ENCODE data around the gene RAB44. TPM values are rescaled to one million over a fixed set of nuclear protein-coding genes. Genes with fewer than 3 reads are reported as not detected.

RAB44 gene
- total RNA-seq, 4 donors from 2014 or later: 0.10 to 0.65 (median 0.26) TPM

DNA sequence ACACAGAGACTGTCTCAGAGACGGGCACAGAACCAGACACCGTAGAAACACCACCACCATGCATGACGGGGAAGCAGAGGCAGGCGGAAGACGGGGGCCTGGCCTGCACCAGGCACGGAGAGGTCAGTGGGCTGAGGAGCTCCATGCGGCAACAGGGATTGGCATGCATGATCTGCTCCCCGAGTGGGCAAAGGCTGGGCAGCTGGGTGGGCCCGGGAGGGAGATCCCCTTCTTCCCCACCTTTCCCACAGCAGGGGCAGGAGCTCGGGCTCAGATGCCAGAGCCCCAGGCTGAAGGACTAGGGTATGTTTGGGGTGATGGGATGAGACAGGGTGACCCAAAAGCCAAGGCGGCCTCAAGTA, 43.2 kb downstream of the RAB44 start:
- intact Hi-C loops (cut with DNase I; ENCODE audit: low total_unique reads): no loop called here
- 90 to 94% methylated on average over 11 of the region's 11 CpGs for WGBS, 2 donors

GRCh38 chr6:36742146-36742545, 44.5 kb downstream of the RAB44 start:
- H3K4me3 ChIP-seq (ENCODE audit: low read depth, poor library complexity, severe bottlenecking): no peak overlapping the region
- no peak for DNase-seq (ENCODE audit: low spot score in 2 of 2)
- intact Hi-C loops (cut with DNase I; ENCODE audit: low total_unique reads): no loop called here
- 94% methylated on average over 9 to 19 of the region's 19 CpGs for WGBS, 2 donors
- TF ChIP-seq, protein P1, sequence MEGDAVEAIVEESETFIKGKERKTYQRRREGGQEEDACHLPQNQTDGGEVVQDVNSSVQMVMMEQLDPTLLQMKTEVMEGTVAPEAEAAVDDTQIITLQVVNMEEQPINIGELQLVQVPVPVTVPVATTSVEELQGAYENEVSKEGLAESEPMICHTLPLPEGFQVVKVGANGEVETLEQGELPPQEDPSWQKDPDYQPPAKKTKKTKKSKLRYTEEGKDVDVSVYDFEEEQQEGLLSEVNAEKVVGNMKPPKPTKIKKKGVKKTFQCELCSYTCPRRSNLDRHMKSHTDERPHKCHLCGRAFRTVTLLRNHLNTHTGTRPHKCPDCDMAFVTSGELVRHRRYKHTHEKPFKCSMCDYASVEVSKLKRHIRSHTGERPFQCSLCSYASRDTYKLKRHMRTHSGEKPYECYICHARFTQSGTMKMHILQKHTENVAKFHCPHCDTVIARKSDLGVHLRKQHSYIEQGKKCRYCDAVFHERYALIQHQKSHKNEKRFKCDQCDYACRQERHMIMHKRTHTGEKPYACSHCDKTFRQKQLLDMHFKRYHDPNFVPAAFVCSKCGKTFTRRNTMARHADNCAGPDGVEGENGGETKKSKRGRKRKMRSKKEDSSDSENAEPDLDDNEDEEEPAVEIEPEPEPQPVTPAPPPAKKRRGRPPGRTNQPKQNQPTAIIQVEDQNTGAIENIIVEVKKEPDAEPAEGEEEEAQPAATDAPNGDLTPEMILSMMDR (IDR thresholded peaks at IDR 0.05): no peak
- no peak for TF ChIP-seq POLR2A (IDR thresholded peaks at IDR 0.05)

More for the DNA sequence above, 43.2 kb downstream of the RAB44 start:
- H3K4me3 ChIP-seq (ENCODE audit: low read depth, poor library complexity, severe bottlenecking): no peak overlapping the region
- TF ChIP-seq POLR2A (IDR thresholded peaks at IDR 0.05): no peak
- TF ChIP-seq, protein P1 (IDR thresholded peaks at IDR 0.05): no peak
- DNase-seq (ENCODE audit: low spot score in 2 of 2): no peak

DNA sequence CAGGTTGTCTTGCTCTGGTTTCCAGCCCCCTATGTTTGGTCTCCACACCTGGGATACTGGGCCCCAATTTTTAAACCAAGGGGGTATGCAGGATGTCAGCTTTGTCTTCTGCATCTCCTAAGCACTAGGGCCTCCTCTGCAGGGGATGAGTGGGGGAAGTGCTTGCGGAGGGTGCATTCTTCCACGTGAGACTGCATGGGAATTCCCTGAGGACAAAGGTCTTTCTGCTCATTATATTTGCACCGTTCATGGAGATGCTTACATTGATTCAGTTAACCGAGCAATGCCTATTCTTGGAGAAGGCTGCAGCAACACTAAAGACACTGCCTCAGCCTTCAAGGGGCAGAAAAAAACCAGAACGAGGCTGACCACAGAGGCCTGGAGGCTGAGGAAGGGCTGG, 45.4 kb downstream of the RAB44 start:
- intact Hi-C loops (cut with DNase I; ENCODE audit: low total_unique reads): no loop called here
- no peak for DNase-seq (ENCODE audit: low spot score in 2 of 2)
- 82 to 84% methylated on average over 5 of the region's 5 CpGs for WGBS, 2 donors
- no peak overlapping the region for H3K4me3 ChIP-seq (ENCODE audit: low read depth, poor library complexity, severe bottlenecking)
- no peak for TF ChIP-seq POLR2A (IDR thresholded peaks at IDR 0.05)
- TF ChIP-seq, protein P1 (IDR thresholded peaks at IDR 0.05): no peak

DNA sequence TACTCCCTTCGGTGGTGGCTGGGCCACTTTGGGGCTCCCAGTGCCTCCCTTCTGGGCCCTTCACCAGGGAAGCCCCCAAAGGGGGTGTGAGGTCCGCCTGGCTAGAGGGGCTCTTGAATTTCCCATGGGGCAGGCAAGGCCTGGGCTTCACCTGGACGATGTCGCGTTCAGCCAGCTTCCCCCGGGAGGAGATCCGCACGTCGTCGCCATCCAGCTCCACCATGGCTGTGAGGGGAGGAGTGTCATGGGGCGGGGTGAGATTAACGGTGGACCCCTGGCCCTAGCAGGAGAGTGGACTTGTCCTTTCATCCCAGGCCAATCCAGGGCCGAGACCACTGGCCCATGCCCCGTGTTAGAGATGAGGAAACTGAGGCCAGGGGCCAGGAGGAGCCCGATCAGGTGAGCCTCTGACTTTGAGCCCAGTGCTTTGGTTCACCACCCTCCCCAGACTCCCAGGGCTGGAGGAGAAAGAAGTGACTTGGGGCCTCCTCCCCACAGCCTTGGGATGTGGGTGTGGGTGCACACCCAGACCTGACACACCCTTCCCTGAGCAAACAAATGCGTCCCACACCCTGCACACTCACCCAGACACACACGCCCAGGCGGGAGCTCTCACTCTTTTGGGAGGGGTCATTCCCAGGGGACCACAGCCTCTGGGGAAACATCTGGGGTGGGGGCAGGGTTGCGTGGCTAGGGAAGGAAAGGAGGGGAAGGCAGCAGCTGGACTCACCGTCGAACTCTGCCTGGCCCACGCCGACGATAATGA, 46.1 kb downstream of the RAB44 start:
- TF ChIP-seq, protein P1 (IDR thresholded peaks at IDR 0.05): no peak
- TF ChIP-seq POLR2A (IDR thresholded peaks at IDR 0.05): no peak
- DNase-seq (ENCODE audit: low spot score in 2 of 2): no peak
- 72% methylated on average over 21 to 24 of the region's 24 CpGs for WGBS, 2 donors
- no peak overlapping the region for H3K4me3 ChIP-seq (ENCODE audit: low read depth, poor library complexity, severe bottlenecking)
- intact Hi-C loops (cut with DNase I; ENCODE audit: low total_unique reads): no loop called here

GRCh38 chr6:36744304-36744673, 46.7 kb downstream of the RAB44 start:
- H3K4me3 ChIP-seq (ENCODE audit: low read depth, poor library complexity, severe bottlenecking): no peak overlapping the region
- 51 to 84% methylated on average over 2 of the region's 2 CpGs for WGBS, 2 donors
- no peak for DNase-seq (ENCODE audit: low spot score in 2 of 2)
- TF ChIP-seq, protein P1 (IDR thresholded peaks at IDR 0.05): no peak
- no peak for TF ChIP-seq POLR2A (IDR thresholded peaks at IDR 0.05)
- intact Hi-C loops (cut with DNase I; ENCODE audit: low total_unique reads): no loop called here

DNA sequence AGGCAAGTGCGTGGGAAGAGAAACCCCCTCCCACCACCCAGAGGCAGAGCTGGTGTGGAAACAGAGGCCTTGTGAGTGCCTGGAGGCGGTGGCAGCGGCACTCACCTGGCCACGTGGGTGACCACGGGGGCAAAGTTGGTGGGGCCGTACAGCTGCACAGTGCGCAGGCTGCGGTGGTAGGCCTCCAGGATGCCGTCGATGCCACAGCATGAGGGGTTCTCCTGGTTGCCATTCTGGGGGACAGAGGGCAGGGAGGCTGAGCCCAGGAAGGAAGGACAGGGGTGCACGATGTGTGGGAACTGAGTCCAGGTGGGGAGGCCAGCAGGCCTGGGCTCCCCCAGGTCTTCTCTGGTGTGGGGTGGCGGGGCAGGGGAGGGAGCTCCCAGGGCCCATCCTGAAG, 47.7 kb downstream of the RAB44 start:
- intact Hi-C loops (cut with DNase I; ENCODE audit: low total_unique reads): no loop called here
- DNase-seq (ENCODE audit: low spot score in 2 of 2): no peak
- TF ChIP-seq, protein P1 (IDR thresholded peaks at IDR 0.05): no peak
- TF ChIP-seq POLR2A (IDR thresholded peaks at IDR 0.05): no peak
- H3K4me3 ChIP-seq (ENCODE audit: low read depth, poor library complexity, severe bottlenecking): no peak overlapping the region
- WGBS, 2 donors: 89 to 92% methylated on average over 12 of the region's 12 CpGs

All from lower leg skin (tissue), 4 donors.